Parathyroid adenoma (tissue), 2 donors: Measurements from ENCODE around the gene NRXN3.

Experiments
- H2AFZ ChIP-seq: fragments of 300-600 bp; sonication (generic); one replicate; pipeline ENCODE4 v1.7.0; 2017; ENCODE audit warnings: antibody characterized with exemption, mild to moderate bottlenecking
- H3K27ac ChIP-seq: fragments of 300-600 bp; sonication (generic); one replicate; pipeline ENCODE4 v1.7.0; 2017
- H3K27me3 ChIP-seq: fragments of 300-600 bp; sonication (generic); one replicate; pipeline ENCODE4 v1.7.0; 2017; ENCODE audit warnings: low read length; ENCODE audit not compliant: control insufficient read depth, insufficient read depth
- H3K36me3 ChIP-seq: fragments of 300-600 bp; sonication (generic); one replicate; pipeline ENCODE4 v1.7.0; 2017; ENCODE audit warnings: low read length; ENCODE audit not compliant: control insufficient read depth, insufficient read depth
- H3K4me1 ChIP-seq: fragments of 300-600 bp; sonication (generic); one replicate; pipeline ENCODE4 v1.7.0; 2017; ENCODE audit warnings: control low read depth
- H3K4me2 ChIP-seq: fragments of 300-600 bp; sonication (generic); one replicate; pipeline ENCODE4 v1.7.0; 2017; ENCODE audit warnings: low read length
- H3K4me3 ChIP-seq: fragments of 300-600 bp; sonication (generic); one replicate; pipeline ENCODE4 v1.7.0; 2017; ENCODE audit warnings: low read depth, low read length
- H3K79me2 ChIP-seq: fragments of 300-600 bp; sonication (generic); one replicate; pipeline ENCODE4 v1.7.0; 2017; ENCODE audit warnings: control low read depth
- H3K9ac ChIP-seq: fragments of 300-600 bp; sonication (generic); one replicate; pipeline ENCODE4 v1.7.0; 2017; ENCODE audit warnings: mild to moderate bottlenecking
- H3K9me3 ChIP-seq: fragments of 300-600 bp; sonication (generic); one replicate; pipeline ENCODE4 v1.7.0; 2017; ENCODE audit warnings: low read length; ENCODE audit not compliant: control insufficient read depth
- CTCF ChIP-seq: fragments of 300-600 bp; sonication (generic); IDR thresholded peaks from one replicate; pipeline ENCODE4 v1.7.0; 2017; ENCODE audit warnings: antibody characterized with exemption, mild to moderate bottlenecking
- donor health status: primary hyperparathyroidism.

The NRXN3 gene

GRCh38 chr14:78342879-78343278, 172.7 kb downstream of the NRXN3 start:
- H3K27ac ChIP-seq: no peak overlapping the region

GRCh38 chr14:78344290-78344689, 174.1 kb downstream of the NRXN3 start:
- no peak for TF ChIP-seq CTCF

More at GRCh38 chr14:78342879-78343278, 172.7 kb downstream of the NRXN3 start:
- no peaks in the 10 kb centered on the region for H3K4me1 ChIP-seq
- no peak for TF ChIP-seq CTCF
- H3K79me2 ChIP-seq: no peaks in the 10 kb centered on the region
- H3K36me3 ChIP-seq: no peaks in the 10 kb centered on the region
- no peak overlapping the region for H3K9ac ChIP-seq
- H3K4me3 ChIP-seq: no peak overlapping the region
- no peak overlapping the region for H2AFZ ChIP-seq
- no peaks in the 10 kb centered on the region for H3K9me3 ChIP-seq
- H3K4me2 ChIP-seq: no peak overlapping the region
- no peaks in the 10 kb centered on the region for H3K27me3 ChIP-seq

GRCh38 chr14:78345131-78345744, 175.1 kb downstream of the NRXN3 start:
- no peak overlapping the region for H2AFZ ChIP-seq
- H3K9ac ChIP-seq: no peak overlapping the region
- H3K79me2 ChIP-seq: no peaks in the 10 kb centered on the region
- no peak overlapping the region for H3K4me3 ChIP-seq
- H3K36me3 ChIP-seq: no peaks in the 10 kb centered on the region
- no peak overlapping the region for H3K27ac ChIP-seq
- no peaks in the 10 kb centered on the region for H3K4me1 ChIP-seq
- H3K4me2 ChIP-seq: no peak overlapping the region
- H3K27me3 ChIP-seq: no peaks in the 10 kb centered on the region
- no peak for TF ChIP-seq CTCF
- no peaks in the 10 kb centered on the region for H3K9me3 ChIP-seq

More at GRCh38 chr14:78344290-78344689, 174.1 kb downstream of the NRXN3 start:
- no peak overlapping the region for H3K9ac ChIP-seq
- H3K36me3 ChIP-seq: no peaks in the 10 kb centered on the region
- no peak overlapping the region for H2AFZ ChIP-seq
- H3K27ac ChIP-seq: no peak overlapping the region
- no peaks in the 10 kb centered on the region for H3K27me3 ChIP-seq
- no peaks in the 10 kb centered on the region for H3K9me3 ChIP-seq
- H3K4me2 ChIP-seq: no peak overlapping the region
- H3K4me3 ChIP-seq: no peak overlapping the region
- H3K4me1 ChIP-seq: no peaks in the 10 kb centered on the region
- no peaks in the 10 kb centered on the region for H3K79me2 ChIP-seq

- H3K79me2 ChIP-seq: no peaks in the 10 kb centered on the region
- no peak overlapping the region for H3K27ac ChIP-seq
- no peak overlapping the region for H2AFZ ChIP-seq
- H3K4me1 ChIP-seq: no peaks in the 10 kb centered on the region
- no peak overlapping the region for H3K4me3 ChIP-seq
- no peak overlapping the region for H3K4me2 ChIP-seq
- no peak overlapping the region for H3K9ac ChIP-seq
- H3K36me3 ChIP-seq: no peaks in the 10 kb centered on the region
- H3K9me3 ChIP-seq: no peaks in the 10 kb centered on the region
- TF ChIP-seq CTCF: no peak
- no peaks in the 10 kb centered on the region for H3K27me3 ChIP-seq
Measured at GRCh38 chr14:78346747-78347146, 176.6 kb downstream of the NRXN3 start.

GRCh38 chr14:78355109-78355508, 184.9 kb downstream of the NRXN3 start:
- H3K27me3 ChIP-seq: no peaks in the 10 kb centered on the region
- no peak overlapping the region for H3K4me2 ChIP-seq
- H3K4me1 ChIP-seq: peaks cover 11% of the 10 kb centered on the region
- H3K9ac ChIP-seq: no peak overlapping the region
- no peaks in the 10 kb centered on the region for H3K36me3 ChIP-seq
- H3K9me3 ChIP-seq: no peaks in the 10 kb centered on the region
- no peaks in the 10 kb centered on the region for H3K79me2 ChIP-seq
- TF ChIP-seq CTCF: no peak
- H3K27ac ChIP-seq: peak overlapping the region; percentile 0
- no peak overlapping the region for H2AFZ ChIP-seq
- H3K4me3 ChIP-seq: no peak overlapping the region
